ENCODE results near the gene PLTP. TPM values are rescaled to one million over a fixed set of nuclear protein-coding genes. Genes with fewer than 3 reads are reported as not detected.

Gene PLTP
- total RNA-seq, 1 experiment from 2014 or later: 0.37 TPM

DNA sequence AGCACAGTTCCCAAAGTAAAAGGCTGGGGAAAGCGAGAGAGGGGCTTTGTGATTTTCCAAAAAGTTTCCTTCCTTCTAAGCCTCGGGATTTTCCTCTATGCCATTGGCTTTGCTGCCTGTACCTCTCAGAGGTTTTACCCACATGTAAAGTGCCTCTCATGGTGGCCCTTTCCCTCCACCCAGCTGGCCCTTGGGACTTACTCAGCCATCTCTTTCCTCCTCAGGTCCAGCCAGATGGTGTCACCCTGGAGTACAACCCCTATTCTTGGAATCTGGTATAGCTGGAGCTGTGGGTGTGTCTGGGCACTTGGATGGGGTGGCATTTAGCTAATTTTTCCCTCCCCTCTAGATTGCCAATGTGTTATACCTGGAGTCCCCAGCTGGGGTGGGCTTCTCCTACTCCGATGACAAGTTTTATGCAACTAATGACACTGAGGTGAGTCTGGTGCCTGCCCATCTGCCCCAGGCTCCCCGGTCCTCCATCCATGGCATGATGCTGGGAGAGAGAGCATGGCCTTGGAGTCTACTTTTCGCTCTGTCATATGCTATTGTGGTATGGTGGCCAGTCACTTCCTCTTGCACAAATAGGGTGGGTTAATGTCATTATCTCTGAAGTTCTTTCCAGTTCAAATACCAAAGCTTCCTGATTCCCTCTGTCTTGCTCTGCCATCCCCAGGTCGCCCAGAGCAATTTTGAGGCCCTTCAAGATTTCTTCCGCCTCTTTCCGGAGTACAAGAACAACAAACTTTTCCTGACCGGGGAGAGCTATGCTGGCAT is 19.7 kb downstream of the PLTP start:
- Mint-ChIP-seq H3K27me3 (ENCODE audit: insufficient read depth, unreplicated experiment) (no peaks in the 10 kb centered on the region), H3K36me3 (ENCODE audit: insufficient read depth, unreplicated experiment) (peaks cover 10% of the 10 kb centered on the region), H3K27ac (ENCODE audit: low read depth, unreplicated experiment) (peak overlapping the region; percentile 39), H3K9me3 (ENCODE audit: unreplicated experiment) (no peaks in the 10 kb centered on the region), H3K4me3 (ENCODE audit: unreplicated experiment) (peak overlapping the region; percentile 95), H3K4me1 (ENCODE audit: insufficient read depth, unreplicated experiment) (peaks cover 6% of the 10 kb centered on the region)
- peak; percentile 25 for DNase-seq (ENCODE audit: unreplicated experiment)
- intact Hi-C loops (cut with micrococcal nuclease): loop anchor here (1.0 to 2.0 kb wide), 2 partner anchors 43 to 71 kb away; partner anchors contain the start of gene PCIF1
- TF ChIP-seq, protein P1, sequence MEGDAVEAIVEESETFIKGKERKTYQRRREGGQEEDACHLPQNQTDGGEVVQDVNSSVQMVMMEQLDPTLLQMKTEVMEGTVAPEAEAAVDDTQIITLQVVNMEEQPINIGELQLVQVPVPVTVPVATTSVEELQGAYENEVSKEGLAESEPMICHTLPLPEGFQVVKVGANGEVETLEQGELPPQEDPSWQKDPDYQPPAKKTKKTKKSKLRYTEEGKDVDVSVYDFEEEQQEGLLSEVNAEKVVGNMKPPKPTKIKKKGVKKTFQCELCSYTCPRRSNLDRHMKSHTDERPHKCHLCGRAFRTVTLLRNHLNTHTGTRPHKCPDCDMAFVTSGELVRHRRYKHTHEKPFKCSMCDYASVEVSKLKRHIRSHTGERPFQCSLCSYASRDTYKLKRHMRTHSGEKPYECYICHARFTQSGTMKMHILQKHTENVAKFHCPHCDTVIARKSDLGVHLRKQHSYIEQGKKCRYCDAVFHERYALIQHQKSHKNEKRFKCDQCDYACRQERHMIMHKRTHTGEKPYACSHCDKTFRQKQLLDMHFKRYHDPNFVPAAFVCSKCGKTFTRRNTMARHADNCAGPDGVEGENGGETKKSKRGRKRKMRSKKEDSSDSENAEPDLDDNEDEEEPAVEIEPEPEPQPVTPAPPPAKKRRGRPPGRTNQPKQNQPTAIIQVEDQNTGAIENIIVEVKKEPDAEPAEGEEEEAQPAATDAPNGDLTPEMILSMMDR (IDR thresholded peaks at IDR 0.05; ENCODE audit: unreplicated experiment): peak; percentile 17
- BruUV-seq (replicated peaks): no TSS peak
- CTCF ChIA-PET: interaction anchor here (0.6 to 6.0 kb wide), 14 partner anchors 9 to 667 kb away, joined by 3 to 22 read pairs (median 4); partner anchors contain the start of genes PCIF1 and ZSWIM1
- POLR2A ChIA-PET: interaction anchor here (0.7 to 6.3 kb wide), 11 partner anchors 10 to 101 kb away, joined by 3 to 74 read pairs (median 12); partner anchors contain the start of genes ACOT8, DNTTIP1, PCIF1 and SNX21

DNA sequence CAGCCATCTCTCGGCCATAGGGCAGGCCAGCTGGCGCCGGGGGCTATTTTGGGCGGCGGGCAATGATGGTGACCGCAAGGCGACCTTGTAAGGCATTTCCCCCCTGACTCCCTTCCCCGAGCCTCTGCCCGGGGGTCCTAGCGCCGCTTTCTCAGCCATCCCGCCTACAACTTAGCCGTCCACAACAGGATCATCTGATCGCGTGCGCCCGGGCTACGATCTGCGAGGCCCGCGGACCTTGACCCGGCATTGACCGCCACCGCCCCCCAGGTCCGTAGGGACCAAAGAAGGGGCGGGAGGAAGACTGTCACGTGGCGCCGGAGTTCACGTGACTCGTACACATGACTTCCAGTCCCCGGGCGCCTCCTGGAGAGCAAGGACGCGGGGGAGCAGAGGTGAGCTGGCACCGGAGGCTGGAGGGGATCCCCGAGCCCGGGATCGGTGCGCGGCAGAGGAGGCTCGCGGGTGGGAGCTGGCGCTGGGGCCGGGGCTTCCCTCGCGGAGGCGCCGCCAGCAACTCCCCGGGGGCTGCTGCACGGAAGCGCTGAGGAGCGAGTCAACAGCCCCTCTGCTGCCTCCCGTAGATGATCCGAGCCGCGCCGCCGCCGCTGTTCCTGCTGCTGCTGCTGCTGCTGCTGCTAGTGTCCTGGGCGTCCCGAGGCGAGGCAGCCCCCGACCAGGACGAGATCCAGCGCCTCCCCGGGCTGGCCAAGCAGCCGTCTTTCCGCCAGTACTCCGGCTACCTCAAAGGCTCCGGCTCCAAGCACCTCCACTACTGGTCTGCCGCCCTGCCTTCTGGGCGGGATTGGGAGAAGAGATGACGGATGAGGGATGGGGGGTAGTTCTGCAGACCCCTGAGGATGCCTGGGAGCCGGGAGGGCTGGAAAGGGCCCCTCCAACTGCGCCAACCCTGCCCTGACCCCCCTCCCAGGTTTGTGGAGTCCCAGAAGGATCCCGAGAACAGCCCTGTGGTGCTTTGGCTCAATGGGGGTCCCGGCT is 20.7 kb downstream of the PLTP start, which contains the start of the genes CTSA and NEURL2:
TSS of gene CTSA (plus strand) at position 351 of the 999 bp plus-strand sequence. CDS start at position 585, 234 bp downstream.
TSS of gene NEURL2 (minus strand) at position 224 of the 999 bp plus-strand sequence. CDS start at position 7, 217 bp downstream.
- Mint-ChIP-seq H3K4me3 (ENCODE audit: unreplicated experiment) (peak within 1 kb of the TSS; percentile 95), H3K36me3 (ENCODE audit: insufficient read depth, unreplicated experiment) (peaks cover 8% of the 10 kb centered on the region), H3K4me1 (ENCODE audit: insufficient read depth, unreplicated experiment) (peaks cover 6% of the 10 kb centered on the region), H3K9me3 (ENCODE audit: unreplicated experiment) (no peaks in the 10 kb centered on the region), H3K27ac (ENCODE audit: low read depth, unreplicated experiment) (peak within 1 kb of the TSS; percentile 86), H3K27me3 (ENCODE audit: insufficient read depth, unreplicated experiment) (no peaks in the 10 kb centered on the region)
- ChIA-PET CTCF (interaction anchor here (0.6 to 6.0 kb wide), 12 partner anchors 10 to 716 kb away, joined by 3 to 22 read pairs (median 4); partner anchors contain the start of gene ZSWIM1), POLR2A (interaction anchor here (0.6 to 6.3 kb wide), 17 partner anchors 9 to 475 kb away, joined by 3 to 74 read pairs (median 6); partner anchors contain the start of genes ACOT8, DNTTIP1, PCIF1 and PIGT)
- intact Hi-C loops (cut with micrococcal nuclease): no loop called here
- TF ChIP-seq, protein P1 (IDR thresholded peaks at IDR 0.05; ENCODE audit: unreplicated experiment): no peak
- DNase-seq (ENCODE audit: unreplicated experiment): peak; percentile 89
- BruUV-seq (replicated peaks): TSS peak; percentile 28

DNA sequence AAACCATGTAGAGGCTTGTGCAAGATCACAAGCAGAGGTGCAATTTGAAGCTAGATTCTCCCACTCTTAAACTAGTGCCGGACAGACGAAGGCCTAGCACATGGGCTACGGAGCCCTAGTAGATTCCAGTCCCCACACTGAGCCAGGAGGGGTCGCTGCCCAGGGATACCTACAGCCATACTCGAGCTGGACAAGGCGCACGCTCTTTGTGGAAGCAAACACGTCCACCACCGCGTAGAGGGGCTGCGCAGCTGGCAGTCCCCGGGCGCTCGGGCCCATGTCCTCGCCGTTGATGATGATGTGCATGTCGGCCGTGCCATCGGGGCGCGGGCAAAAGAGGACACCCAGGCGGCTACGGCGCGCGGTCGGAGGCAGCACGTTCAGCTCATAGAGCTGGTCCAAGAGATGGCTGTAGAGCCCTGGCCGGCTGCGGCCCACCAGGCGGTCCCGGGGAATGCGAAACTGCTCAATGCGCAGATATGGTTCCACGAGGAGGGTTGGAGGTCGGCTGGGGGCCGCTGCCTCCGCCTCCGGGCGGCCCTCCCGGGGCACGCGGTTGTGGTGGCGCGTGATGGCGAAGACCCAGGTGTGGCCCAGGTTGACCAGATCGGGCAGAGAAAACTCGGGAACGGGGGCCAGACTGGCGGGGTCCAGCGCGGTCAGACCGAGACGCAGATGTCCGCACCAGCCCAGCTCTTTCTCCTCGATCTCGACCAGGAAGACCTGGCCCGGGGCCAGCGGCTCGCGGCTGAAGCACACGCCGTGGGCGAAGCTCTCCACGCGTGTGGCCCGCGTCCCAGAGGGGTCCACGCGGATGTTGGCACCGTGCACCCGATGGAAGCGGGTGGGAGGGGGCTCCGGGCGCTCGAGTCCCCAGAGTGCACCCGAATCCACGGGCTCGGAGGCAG is 21.6 kb downstream of the PLTP start:
- POLR2A ChIA-PET: interaction anchor here (0.6 to 6.3 kb wide), 17 partner anchors 8 to 111 kb away, joined by 3 to 74 read pairs (median 6); partner anchors contain the start of genes ACOT8, DNTTIP1, PCIF1 and WFDC3
- peaks cover 6% of the 10 kb centered on the region for H3K4me1 Mint-ChIP-seq (ENCODE audit: insufficient read depth, unreplicated experiment)
- BruUV-seq (replicated peaks): TSS peak; percentile 21
- H3K27me3 Mint-ChIP-seq (ENCODE audit: insufficient read depth, unreplicated experiment): no peaks in the 10 kb centered on the region
- no peaks in the 10 kb centered on the region for H3K9me3 Mint-ChIP-seq (ENCODE audit: unreplicated experiment)
- intact Hi-C loops (cut with micrococcal nuclease): no loop called here
- CTCF ChIA-PET: interaction anchor here (0.6 to 6.0 kb wide), 9 partner anchors 9 to 715 kb away, joined by 3 to 22 read pairs (median 3); partner anchors contain the start of gene ZSWIM1
- TF ChIP-seq, protein P1 (IDR thresholded peaks at IDR 0.05; ENCODE audit: unreplicated experiment): no peak
- peak overlapping the region; percentile 86 for H3K27ac Mint-ChIP-seq (ENCODE audit: low read depth, unreplicated experiment)
- peak overlapping the region; percentile 95 for H3K4me3 Mint-ChIP-seq (ENCODE audit: unreplicated experiment)
- H3K36me3 Mint-ChIP-seq (ENCODE audit: insufficient read depth, unreplicated experiment): peaks cover 10% of the 10 kb centered on the region
- no peak for DNase-seq (ENCODE audit: unreplicated experiment)
